Smooth muscle cell of bladder (primary cell): Measurements from ENCODE around the gene ZNF750. TPM values are rescaled to one million over a fixed set of nuclear protein-coding genes. Genes with fewer than 3 reads are reported as not detected.

Experiments
- total RNA-seq: library from RNA; depleted of rRNA; stranded (reverse); fragments of >200 nt; gene quantifications from 2 replicates; pipeline ENCODE4 v1.2.3, GENCODE V29; 2014

The ZNF750 gene
- total RNA-seq = not detected in 2 replicates

DNA sequence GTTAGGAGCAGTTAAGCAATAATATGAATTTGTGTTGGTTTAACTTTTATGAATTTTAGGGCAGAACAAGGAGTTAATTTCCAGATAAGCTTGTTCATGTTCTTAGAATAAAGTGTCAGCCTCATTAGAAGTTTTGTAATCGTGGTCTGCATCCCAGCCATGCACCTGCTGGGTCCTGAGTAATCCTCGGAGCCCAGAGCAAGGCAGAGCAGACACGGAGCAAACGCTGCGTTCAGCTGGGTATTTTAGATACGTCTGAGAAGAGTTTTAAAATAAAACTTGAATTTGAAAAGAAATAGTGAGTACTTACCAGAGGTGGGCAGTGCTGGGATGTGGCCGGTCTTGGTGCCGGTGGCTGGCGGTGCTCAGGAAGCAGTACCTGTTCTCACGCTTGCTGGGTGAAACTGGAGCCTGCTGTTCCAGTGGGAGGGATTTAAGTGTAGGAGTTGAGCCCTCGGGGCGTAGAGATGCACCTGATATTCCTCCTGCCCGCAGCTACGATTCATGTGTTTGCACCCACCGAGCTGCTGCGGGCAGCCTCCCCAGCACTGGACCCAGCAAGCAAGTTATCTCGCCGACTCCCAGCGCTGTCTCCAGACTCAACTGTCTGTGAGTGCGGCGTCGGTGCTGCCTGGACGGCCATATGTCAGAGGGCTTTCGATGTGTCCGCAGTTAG lies at the start of gene ZNF750:
Gene ZNF750, minus strand, starts transcription at position 406 of the 676 bp plus-strand sequence. CDS start 7,568 bp downstream, outside the sequence.

Other genes with a start within 250 kb of the ZNF750 start
- gene WDR45B, start 191.6 kb downstream of the ZNF750 start, total RNA-seq = 55.9 and 56.2 TPM in 2 replicates
- gene RAB40B, start 141.3 kb downstream of the ZNF750 start, total RNA-seq = 5.3 and 7.3 TPM in 2 replicates
- gene FN3KRP, start 123.3 kb downstream of the ZNF750 start, total RNA-seq = 10.7 and 13.4 TPM in 2 replicates
- 4.6 and 4.9 TPM in 2 replicates for gene FN3K, start 104.4 kb downstream of the ZNF750 start, total RNA-seq
- gene TBCD, start 88.0 kb downstream of the ZNF750 start, total RNA-seq = 21.5 and 26.3 TPM in 2 replicates
- 129 and 210 TPM in 2 replicates for gene METRNL, start 239.6 kb upstream of the ZNF750 start, total RNA-seq